ENCODE results near the gene BICC1. TPM values are rescaled to one million over a fixed set of nuclear protein-coding genes. Genes with fewer than 3 reads are reported as not detected.
A peak's percentile ranks its signal among the peaks of the same experiment; 100 is the strongest.

The BICC1 gene
- total and polyA plus RNA-seq, 9 donors: 15.2 to 26.9 (median 19.7) TPM

DNA sequence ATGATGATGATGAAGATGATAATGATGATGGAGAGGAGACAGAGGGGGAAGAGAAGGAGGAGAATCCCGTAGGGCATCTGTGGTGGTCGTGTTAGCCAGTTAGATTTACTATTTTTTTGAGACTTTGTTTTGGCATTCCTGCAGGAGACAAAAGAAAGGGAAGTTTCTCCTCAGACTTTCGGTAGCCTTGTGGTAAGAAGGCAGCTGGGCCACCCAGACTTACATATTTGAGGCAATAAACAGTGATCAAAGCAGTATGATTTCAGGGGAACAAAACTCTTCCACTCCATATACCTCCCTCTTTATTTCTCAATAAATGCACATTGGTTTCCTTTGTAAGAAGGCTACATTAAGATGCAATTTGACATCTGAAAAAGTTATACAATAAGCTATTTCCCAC, 32.4 kb upstream of the BICC1 start:
- Histone ChIP-seq H3K9me3 (replicated peaks; ENCODE audit: control insufficient read depth, low read depth, low read length) (no peaks in the 10 kb centered on the region), H3K4me1 (ENCODE audit: control insufficient read depth, insufficient read depth, low read length) (peaks cover 3% of the 10 kb centered on the region), H3K27ac (ENCODE audit: low read length) (no peak overlapping the region), H3K36me3 (ENCODE audit: control insufficient read depth, insufficient read depth, low read length) (no peaks in the 10 kb centered on the region), H3K4me3 (ENCODE audit: low read length) (no peak overlapping the region), H3K27me3 (ENCODE audit: control insufficient read depth, insufficient read depth, low read length) (no peaks in the 10 kb centered on the region)
- DNase-seq: no peak
- WGBS (ENCODE audit: insufficient coverage): no CpG with 5 or more reads among the region's 3 CpGs

DNA sequence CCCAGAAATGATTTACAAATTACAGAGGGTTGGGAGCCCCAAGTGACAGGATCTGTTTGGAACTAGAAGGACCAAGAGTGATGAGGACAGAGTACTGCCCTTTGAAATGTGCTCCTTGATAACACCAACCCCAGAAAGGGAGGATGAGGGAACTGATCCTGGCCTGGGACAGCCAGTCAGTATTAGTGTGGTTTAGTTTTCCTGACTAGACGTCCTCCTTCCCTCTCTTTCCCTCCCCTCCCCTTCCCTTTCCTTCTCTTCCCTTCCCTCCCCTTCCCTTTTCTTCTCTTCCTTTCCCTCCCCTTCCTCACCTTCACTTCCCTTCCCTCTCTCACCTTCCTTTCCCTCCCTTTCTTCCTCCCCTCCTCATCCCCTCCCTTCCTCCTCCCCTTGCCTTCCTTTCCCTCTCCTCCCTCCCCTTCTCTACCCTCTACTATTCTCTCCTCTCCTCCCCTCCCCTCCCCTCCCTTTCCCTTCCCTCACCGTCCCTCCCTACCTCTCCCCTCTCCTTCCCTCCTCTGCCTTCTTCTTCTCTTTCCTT, 31.0 kb upstream of the BICC1 start:
- WGBS (ENCODE audit: insufficient coverage): 55% methylated on average over 2 of the region's 2 CpGs
- Histone ChIP-seq H3K4me3 (ENCODE audit: low read length) (no peak overlapping the region), H3K27ac (ENCODE audit: low read length) (no peak overlapping the region), H3K4me1 (ENCODE audit: control insufficient read depth, insufficient read depth, low read length) (no peaks in the 10 kb centered on the region), H3K27me3 (ENCODE audit: control insufficient read depth, insufficient read depth, low read length) (no peaks in the 10 kb centered on the region), H3K9me3 (replicated peaks; ENCODE audit: control insufficient read depth, low read depth, low read length) (no peaks in the 10 kb centered on the region), H3K36me3 (ENCODE audit: control insufficient read depth, insufficient read depth, low read length) (no peaks in the 10 kb centered on the region)
- no peak for DNase-seq

DNA sequence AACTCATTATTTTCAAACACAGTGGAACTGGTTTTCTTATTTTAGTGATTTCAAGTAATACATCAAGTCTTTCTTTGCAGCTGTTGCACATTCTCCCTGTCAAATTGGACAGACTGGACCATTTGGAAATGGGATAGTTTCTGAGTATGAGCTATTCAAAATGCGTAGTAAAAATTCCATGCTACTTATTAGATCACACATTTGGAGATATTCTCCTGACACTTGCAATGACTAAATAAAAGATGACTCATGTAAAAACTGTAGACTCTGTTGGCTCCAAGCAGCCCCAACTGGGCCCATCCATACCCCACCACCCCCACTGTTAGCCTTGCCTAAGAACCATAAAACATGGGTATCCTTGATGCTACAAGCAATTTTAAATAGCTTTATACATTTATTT, 25.9 kb upstream of the BICC1 start:
- no peak overlapping the region for H3K27ac ChIP-seq (ENCODE audit: low read length)
- H3K4me1 ChIP-seq (ENCODE audit: control insufficient read depth, insufficient read depth, low read length): no peaks in the 10 kb centered on the region
- no peaks in the 10 kb centered on the region for H3K9me3 ChIP-seq (replicated peaks; ENCODE audit: control insufficient read depth, low read depth, low read length)
- no peaks in the 10 kb centered on the region for H3K36me3 ChIP-seq (ENCODE audit: control insufficient read depth, insufficient read depth, low read length)
- peak; percentile 49 for DNase-seq
- WGBS (ENCODE audit: insufficient coverage): no CpG with 5 or more reads among the region's 1 CpG
- no peaks in the 10 kb centered on the region for H3K27me3 ChIP-seq (ENCODE audit: control insufficient read depth, insufficient read depth, low read length)
- H3K4me3 ChIP-seq (ENCODE audit: low read length): no peak overlapping the region

DNA sequence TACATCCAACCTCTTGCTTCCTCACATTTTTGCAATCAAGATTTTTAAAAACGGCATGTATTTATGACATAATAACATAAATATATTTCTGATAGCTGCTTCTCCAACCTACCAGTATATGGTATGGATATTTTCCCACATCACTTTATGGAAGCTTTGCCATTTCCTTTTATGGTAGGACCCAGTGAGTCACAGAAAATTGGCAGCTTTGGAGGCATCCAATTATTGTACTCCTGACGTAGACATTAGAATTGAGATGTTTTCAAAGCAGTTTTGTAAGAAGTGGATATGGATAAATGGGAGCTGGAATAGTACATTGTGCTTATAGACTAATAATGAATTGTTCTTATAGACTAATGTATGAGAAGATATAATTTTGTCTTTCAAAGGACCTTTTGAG, 23.8 kb upstream of the BICC1 start:
- H3K36me3 ChIP-seq (ENCODE audit: control insufficient read depth, insufficient read depth, low read length): no peaks in the 10 kb centered on the region
- H3K27me3 ChIP-seq (ENCODE audit: control insufficient read depth, insufficient read depth, low read length): no peaks in the 10 kb centered on the region
- no peak overlapping the region for H3K4me3 ChIP-seq (ENCODE audit: low read length)
- DNase-seq: no peak
- no peak overlapping the region for H3K27ac ChIP-seq (ENCODE audit: low read length)
- WGBS (ENCODE audit: insufficient coverage): 33% methylated on average over 1 of the region's 2 CpGs
- H3K9me3 ChIP-seq (replicated peaks; ENCODE audit: control insufficient read depth, low read depth, low read length): no peaks in the 10 kb centered on the region
- H3K4me1 ChIP-seq (ENCODE audit: control insufficient read depth, insufficient read depth, low read length): no peaks in the 10 kb centered on the region

DNA sequence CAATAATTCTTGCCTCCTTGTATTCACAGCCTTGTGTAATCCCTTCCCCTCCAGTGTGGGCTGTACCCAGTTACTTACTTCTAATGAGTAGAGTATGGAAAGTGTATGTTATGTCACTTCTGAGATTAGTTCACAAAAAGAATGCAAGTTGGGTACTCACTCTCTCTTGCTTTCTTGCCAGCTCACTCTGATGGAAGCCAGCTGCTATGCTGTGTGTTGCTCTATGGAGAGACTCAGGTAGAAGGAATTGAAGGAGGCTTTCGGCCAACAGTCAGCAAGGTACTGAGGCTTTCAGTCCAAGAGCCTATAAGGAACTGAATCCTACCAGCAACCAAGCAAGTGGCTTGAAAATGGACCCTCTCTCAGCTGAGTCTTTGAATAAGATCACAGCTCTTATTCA, 9.7 kb upstream of the BICC1 start:
- Histone ChIP-seq H3K9me3 (replicated peaks; ENCODE audit: control insufficient read depth, low read depth, low read length) (no peaks in the 10 kb centered on the region), H3K36me3 (ENCODE audit: control insufficient read depth, insufficient read depth, low read length) (no peaks in the 10 kb centered on the region), H3K27ac (ENCODE audit: low read length) (no peak overlapping the region), H3K4me1 (ENCODE audit: control insufficient read depth, insufficient read depth, low read length) (no peaks in the 10 kb centered on the region), H3K4me3 (ENCODE audit: low read length) (no peak overlapping the region), H3K27me3 (ENCODE audit: control insufficient read depth, insufficient read depth, low read length) (no peaks in the 10 kb centered on the region)
- no CpG with 5 or more reads among the region's 1 CpG for WGBS (ENCODE audit: insufficient coverage)
- DNase-seq: no peak

DNA sequence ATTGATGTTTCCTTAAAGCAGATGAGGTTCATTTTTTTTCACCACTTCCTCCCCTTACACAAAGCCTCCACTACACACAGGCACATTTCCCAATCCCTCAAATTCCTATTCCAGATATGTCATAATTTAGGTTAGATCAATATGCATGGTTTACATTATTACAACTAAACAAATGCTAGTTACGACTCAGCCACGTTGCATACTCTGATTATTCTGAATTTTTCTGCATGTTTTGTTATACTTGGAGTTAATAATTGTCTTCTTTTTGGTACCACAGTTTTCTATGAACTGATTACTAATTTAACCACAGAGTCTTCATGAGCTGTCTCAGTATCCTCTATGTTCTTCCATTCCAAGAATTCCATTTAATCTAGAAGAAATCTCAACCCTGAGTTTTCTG, 4.4 kb upstream of the BICC1 start:
- Histone ChIP-seq H3K27me3 (ENCODE audit: control insufficient read depth, insufficient read depth, low read length) (no peaks in the 10 kb centered on the region), H3K9me3 (replicated peaks; ENCODE audit: control insufficient read depth, low read depth, low read length) (no peaks in the 10 kb centered on the region), H3K27ac (ENCODE audit: low read length) (no peak overlapping the region), H3K4me1 (ENCODE audit: control insufficient read depth, insufficient read depth, low read length) (peaks cover 7% of the 10 kb centered on the region), H3K36me3 (ENCODE audit: control insufficient read depth, insufficient read depth, low read length) (no peaks in the 10 kb centered on the region), H3K4me3 (ENCODE audit: low read length) (no peak overlapping the region)
- DNase-seq: no peak
- no CpG with 5 or more reads among the region's 2 CpGs for WGBS (ENCODE audit: insufficient coverage)

DNA sequence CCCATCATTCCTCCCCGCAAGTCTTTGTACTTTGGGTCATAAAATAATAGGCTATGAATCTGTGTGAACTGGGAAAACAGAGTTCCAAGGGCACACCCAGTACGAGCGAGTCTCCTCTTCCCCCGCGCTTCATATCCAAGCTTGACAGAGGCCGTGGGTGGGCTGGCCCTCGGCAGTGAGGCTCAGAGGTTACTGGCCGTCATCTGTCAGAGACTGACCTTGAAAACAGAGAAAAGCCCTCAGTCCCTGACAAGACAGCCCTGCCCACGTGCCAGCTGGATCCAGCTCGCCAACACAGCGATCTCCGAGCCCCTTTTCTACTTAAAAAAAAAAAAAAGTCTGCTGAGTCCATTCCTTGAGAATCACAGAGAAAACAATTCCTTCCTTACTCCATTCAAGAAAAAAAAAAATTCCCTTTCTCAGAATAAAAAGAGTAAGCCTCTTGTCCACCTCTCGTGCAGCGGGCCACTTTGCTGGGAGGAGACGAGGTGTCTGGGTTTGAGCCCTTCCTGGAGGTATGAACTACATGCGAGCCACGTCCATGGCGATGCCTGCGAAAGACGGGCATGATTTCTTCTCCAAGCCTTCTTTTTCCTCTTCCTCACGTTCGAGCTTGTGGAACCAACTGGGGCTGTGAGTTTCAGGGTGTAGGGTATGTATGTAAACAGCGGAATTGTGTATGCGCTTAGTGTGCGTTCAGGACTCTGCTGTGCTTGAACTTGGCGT, 744 bp upstream of the BICC1 start:
- Histone ChIP-seq H3K27ac (ENCODE audit: low read length) (peak overlapping the region; percentile 89), H3K36me3 (ENCODE audit: control insufficient read depth, insufficient read depth, low read length) (no peaks in the 10 kb centered on the region), H3K27me3 (ENCODE audit: control insufficient read depth, insufficient read depth, low read length) (peaks cover 4% of the 10 kb centered on the region), H3K4me3 (ENCODE audit: low read length) (peak overlapping the region; percentile 42), H3K4me1 (ENCODE audit: control insufficient read depth, insufficient read depth, low read length) (peaks cover 7% of the 10 kb centered on the region), H3K9me3 (replicated peaks; ENCODE audit: control insufficient read depth, low read depth, low read length) (no peaks in the 10 kb centered on the region)
- WGBS (ENCODE audit: insufficient coverage): 11% methylated on average over 15 of the region's 26 CpGs
- peak; percentile 73 for DNase-seq

DNA sequence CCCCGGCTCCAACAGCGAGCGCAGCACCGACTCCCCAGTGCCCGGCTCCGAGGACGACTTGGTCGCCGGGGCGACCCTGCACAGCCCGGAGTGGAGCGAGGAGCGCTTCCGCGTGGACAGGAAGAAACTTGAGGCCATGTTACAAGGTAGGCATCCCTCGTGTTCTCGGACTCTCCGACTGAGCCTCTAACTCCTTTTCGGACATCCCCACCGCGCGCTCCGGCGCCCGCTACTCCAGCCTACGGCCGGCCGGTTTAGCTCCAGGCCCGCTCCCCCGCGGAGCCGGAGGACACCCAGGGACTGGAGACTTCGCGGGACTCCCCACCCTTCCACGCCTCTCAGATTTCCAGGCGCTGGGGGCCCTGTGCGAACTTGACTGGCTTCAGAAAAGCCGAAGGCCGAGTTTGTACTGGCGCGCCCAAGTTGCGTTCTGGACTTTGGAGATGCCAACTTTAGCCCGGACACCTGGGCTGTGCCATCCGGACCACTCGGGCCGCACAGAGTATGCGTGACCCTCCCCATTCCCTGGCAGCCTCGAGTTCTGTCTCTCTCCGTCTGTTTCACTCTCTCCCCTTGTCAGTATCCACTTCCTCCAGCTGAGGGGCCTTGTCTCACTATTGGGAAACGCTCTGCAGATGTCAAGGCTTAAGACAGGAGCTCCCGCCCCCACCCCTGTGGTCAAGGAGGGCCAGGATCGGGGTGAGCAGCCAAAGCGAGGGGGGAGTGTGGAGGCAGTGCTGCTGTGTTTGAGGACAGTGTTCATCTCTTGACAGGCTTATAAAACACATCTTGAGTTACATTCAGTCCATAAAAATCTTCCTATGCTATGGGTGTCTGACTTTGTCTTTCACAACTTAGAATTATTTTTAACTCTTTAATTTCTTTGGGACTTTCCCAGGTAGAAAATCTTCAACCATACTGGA, 777 bp downstream of the BICC1 start:
- peak overlapping the region; percentile 83 for H3K4me3 ChIP-seq (ENCODE audit: low read length)
- H3K27ac ChIP-seq (ENCODE audit: low read length): peak overlapping the region; percentile 97
- H3K9me3 ChIP-seq (replicated peaks; ENCODE audit: control insufficient read depth, low read depth, low read length): no peaks in the 10 kb centered on the region
- peaks cover 4% of the 10 kb centered on the region for H3K27me3 ChIP-seq (ENCODE audit: control insufficient read depth, insufficient read depth, low read length)
- no peaks in the 10 kb centered on the region for H3K36me3 ChIP-seq (ENCODE audit: control insufficient read depth, insufficient read depth, low read length)
- WGBS (ENCODE audit: insufficient coverage): under 1% methylated on average over 46 of the region's 53 CpGs
- peak; percentile 97 for DNase-seq
- peaks cover 7% of the 10 kb centered on the region for H3K4me1 ChIP-seq (ENCODE audit: control insufficient read depth, insufficient read depth, low read length)

DNA sequence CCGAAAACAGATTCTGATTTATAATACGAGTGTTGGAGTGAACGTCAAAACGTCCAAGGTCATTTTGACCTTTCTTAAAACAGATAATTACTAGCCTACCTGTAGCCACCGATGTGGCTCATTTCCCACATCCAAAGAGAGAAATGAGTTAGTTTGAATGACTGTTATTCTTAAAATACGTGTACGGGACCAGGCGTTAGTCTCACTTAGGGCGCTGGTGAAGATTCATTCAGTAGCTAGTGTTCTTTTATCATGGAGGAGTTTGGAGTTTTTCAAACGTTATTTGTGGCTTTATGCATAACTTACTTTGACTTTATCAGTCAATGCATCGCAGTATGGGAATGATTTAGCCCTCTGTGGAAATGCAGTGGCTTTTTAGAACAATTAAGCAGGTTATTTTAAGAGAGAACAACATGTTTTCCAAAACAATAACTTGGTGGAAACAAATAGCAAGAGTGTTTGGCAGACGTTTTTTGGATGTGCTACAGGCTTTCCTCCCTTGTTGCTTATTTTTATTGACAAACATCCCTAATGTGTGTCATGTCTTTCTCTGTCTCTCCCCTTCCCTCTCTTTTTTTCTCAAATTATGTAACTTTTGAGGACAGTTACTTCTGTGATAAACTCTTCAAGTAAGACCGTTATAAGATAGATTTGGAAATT, 1.6 kb downstream of the BICC1 start:
- Histone ChIP-seq H3K4me3 (ENCODE audit: low read length) (peak overlapping the region; percentile 83), H3K36me3 (ENCODE audit: control insufficient read depth, insufficient read depth, low read length) (no peaks in the 10 kb centered on the region), H3K4me1 (ENCODE audit: control insufficient read depth, insufficient read depth, low read length) (peaks cover 7% of the 10 kb centered on the region), H3K27me3 (ENCODE audit: control insufficient read depth, insufficient read depth, low read length) (peaks cover 4% of the 10 kb centered on the region), H3K9me3 (replicated peaks; ENCODE audit: control insufficient read depth, low read depth, low read length) (no peaks in the 10 kb centered on the region), H3K27ac (ENCODE audit: low read length) (peak overlapping the region; percentile 97)
- WGBS (ENCODE audit: insufficient coverage): no CpG with 5 or more reads among the region's 13 CpGs
- peak; percentile 64 for DNase-seq

Measured in muscle of leg (tissue), 11 donors.